NCI-H1930 (cell line): ENCODE data around the gene SS18.
A peak's percentile ranks its signal among the peaks of the same experiment; 100 is the strongest.
"Not testable (repeated sequence)": the region's sequence is repeated elsewhere in the genome, so short reads cannot be mapped to it uniquely, and the experiment has no call there.

Experiments
- DNase-seq, 2 experiments: peaks; one replicate each; lab custom pipeline; 2025; lab: John Stamatoyannopoulos, UW

SS18 gene

GRCh38 chr18:26090130-26091046 is at the start of gene SS18:
SS18 (minus strand) TSS chr18:26090613; CDS start chr18:26090569, 44 bp downstream.
- peak; percentile 81 to 91 for DNase-seq

- DNase-seq = no peak
Measured at GRCh38 chr18:26135548-26135947, 45.1 kb upstream of the SS18 start.

GRCh38 chr18:26134107-26134506 is 43.7 kb upstream of the SS18 start:
- DNase-seq = no peak

- no peak for DNase-seq
Measured at GRCh38 chr18:26133652-26134051, 43.2 kb upstream of the SS18 start, which contains the start of gene PSMA8. PSMA8 (plus strand) TSS chr18:26133869; CDS start chr18:26133966, 97 bp downstream.

- DNase-seq = not testable (repeated sequence)
Measured at GRCh38 chr18:26128192-26128591, 37.8 kb upstream of the SS18 start.

- no peak for DNase-seq
Measured at GRCh38 chr18:26127786-26128185, 37.4 kb upstream of the SS18 start.

- not testable (repeated sequence) for DNase-seq
Measured at GRCh38 chr18:26121994-26122393, 31.6 kb upstream of the SS18 start.

GRCh38 chr18:26121476-26121875 is 31.1 kb upstream of the SS18 start:
- DNase-seq = no peak

GRCh38 chr18:26119246-26119645 is 28.8 kb upstream of the SS18 start:
- no peak for DNase-seq

GRCh38 chr18:26104035-26104434 is 13.6 kb upstream of the SS18 start:
- no peak for DNase-seq

- DNase-seq = no peak
Measured at GRCh38 chr18:26103579-26103978, 13.2 kb upstream of the SS18 start.

- no peak for DNase-seq
Measured at GRCh38 chr18:26097563-26097962, 7.2 kb upstream of the SS18 start.

GRCh38 chr18:26096852-26097251 is 6.4 kb upstream of the SS18 start:
- no peak for DNase-seq

GRCh38 chr18:26091047-26091630 is 726 bp upstream of the SS18 start:
- DNase-seq = peak; percentile 58 to 79

- no peak for DNase-seq
Measured at GRCh38 chr18:26089293-26090129, 902 bp downstream of the SS18 start.

GRCh38 chr18:26088487-26088886 is 1.9 kb downstream of the SS18 start:
- DNase-seq = no peak

GRCh38 chr18:26086959-26087358 is 3.5 kb downstream of the SS18 start:
- no peak for DNase-seq

GRCh38 chr18:26085056-26085455 is 5.4 kb downstream of the SS18 start:
- DNase-seq = no peak

- no peak for DNase-seq
Measured at GRCh38 chr18:26083099-26083498, 7.3 kb downstream of the SS18 start.

GRCh38 chr18:26082475-26082874 is 7.9 kb downstream of the SS18 start:
- DNase-seq = no peak

GRCh38 chr18:26074246-26074645 is 16.2 kb downstream of the SS18 start:
- no peak for DNase-seq

- DNase-seq = no peak
Measured at GRCh38 chr18:26073758-26074157, 16.7 kb downstream of the SS18 start.
